Cardiac septum (tissue), 1 donor: ENCODE data around the gene CAPN12. TPM values are rescaled to one million over a fixed set of nuclear protein-coding genes. Genes with fewer than 3 reads are reported as not detected.

Experiments
- DNase-seq: peaks from one replicate; pipeline ENCODE4 v3.0.0-alpha.2; 2020; ENCODE audit warnings: low spot score
- intact Hi-C: fragments of 100-400 bp; cut with DNase I; formaldehyde crosslinking; loops from one replicate; pipeline ENCODE4 v1.14.0; 2022
- total RNA-seq: library from RNA; stranded (reverse); fragmentation: NEBNext Ultra II Directional; extraction: Animal tissue kit (Norgen Biotek cat#: 25700); gene quantifications from one replicate; pipeline ENCODE4 v1.2.1, GENCODE V29; 2021
- donor health status: DM: no; HTN: no; CAD: no.

CAPN12 gene
- total RNA-seq, 1 donor from 2014 or later = 1.7 TPM

GRCh38 chr19:38686530-38686888 lies 57.8 kb downstream of the CAPN12 start:
- intact Hi-C loops = no loop called here
- no peak for DNase-seq

- intact Hi-C loops = no loop called here
- DNase-seq = no peak
Observed at GRCh38 chr19:38685666-38686529, 58.4 kb downstream of the CAPN12 start.

GRCh38 chr19:38684862-38685665 lies 59.2 kb downstream of the CAPN12 start:
- DNase-seq = no peak
- intact Hi-C loops = no loop called here

DNA sequence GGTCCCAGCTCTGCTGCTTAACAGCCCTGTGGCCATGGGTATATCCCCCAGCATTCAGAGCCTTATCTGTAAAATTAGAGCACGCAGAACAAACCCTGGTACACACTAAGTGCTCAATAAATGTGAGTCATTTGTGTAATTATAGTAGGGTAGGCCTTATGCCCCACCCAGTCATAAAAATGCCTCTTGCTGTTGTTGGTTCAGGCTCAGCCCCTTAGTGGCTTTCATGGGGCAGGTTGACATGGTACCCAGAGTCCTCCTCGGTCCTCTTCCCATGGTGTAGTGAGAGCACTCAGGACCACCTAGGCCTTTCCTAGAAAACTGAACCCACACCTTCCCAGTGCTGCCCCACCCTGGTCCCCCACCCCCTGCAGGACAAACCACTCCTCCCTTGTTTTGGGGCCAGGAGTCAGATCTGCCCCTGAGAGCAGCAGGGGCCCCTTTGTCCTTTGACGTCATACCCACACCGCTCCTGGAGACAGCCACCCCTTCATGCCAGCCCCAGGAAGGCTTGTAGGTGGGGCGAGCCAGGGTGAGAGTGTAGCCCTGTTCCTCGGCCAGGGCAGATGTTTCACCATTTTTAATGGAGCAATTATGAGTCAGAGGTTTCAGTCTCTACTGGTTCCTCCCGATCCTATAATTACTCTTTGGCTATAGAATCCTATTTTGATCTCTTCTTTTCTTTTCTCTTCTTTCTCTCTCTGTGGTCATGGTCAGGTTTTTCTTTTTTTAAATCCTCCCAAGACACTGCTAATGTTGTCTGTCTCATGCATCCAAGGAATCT lies 60.0 kb downstream of the CAPN12 start:
- intact Hi-C loops = no loop called here
- DNase-seq = no peak

DNA sequence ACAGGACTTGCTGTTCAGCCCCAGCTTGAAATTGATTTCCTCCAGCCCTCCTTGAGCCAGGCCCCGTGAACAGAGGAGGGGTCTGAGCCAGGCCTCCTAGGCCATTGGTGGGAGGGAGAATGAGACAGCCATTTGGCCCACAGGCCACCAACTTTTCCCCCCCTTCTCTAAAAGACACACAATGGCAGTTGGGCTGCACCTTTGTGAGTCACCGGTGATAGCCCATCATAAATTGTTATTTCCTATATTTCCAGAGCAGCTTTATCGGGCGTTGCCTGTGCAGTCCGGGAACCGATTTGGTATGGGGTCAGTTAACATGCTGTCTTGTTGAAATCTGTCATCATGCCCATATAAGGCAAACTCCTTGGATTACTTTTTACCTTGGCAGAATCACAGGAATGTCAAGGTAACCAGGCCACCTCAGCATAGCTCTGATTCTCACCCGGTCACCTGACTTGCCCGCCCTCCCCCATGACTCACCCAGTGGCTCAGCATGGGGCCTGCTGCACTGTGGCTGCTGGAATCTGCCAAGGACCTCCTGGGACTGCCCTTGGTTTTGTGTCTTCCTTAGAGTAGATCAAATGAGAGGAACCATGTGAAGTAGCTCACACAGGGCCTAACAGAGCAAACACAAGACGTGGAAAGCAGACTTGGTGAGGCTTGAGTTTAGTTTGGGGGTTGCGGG lies 60.7 kb downstream of the CAPN12 start:
- intact Hi-C loops = no loop called here

GRCh38 chr19:38682872-38683392 lies 61.3 kb downstream of the CAPN12 start:
- no peak for DNase-seq
- intact Hi-C loops = no loop called here

More for the DNA sequence above, 60.7 kb downstream of the CAPN12 start:
- DNase-seq = no peak

- intact Hi-C loops = no loop called here
Observed at GRCh38 chr19:38682195-38682867, 61.9 kb downstream of the CAPN12 start.

More at GRCh38 chr19:38682195-38682867, 61.9 kb downstream of the CAPN12 start:
- no peak for DNase-seq

Other genes with a start within 250 kb of the CAPN12 start
- gene MAP4K1, start 126.5 kb downstream of the CAPN12 start, total RNA-seq = 1.5 TPM
- gene EIF3K, start 125.3 kb downstream of the CAPN12 start, total RNA-seq = 483 TPM
- gene ACTN4, start 96.8 kb downstream of the CAPN12 start, total RNA-seq = 190 TPM
- gene LGALS7, start 29.0 kb upstream of the CAPN12 start, total RNA-seq = not detected
- not detected for gene LGALS7B, start 44.7 kb upstream of the CAPN12 start, total RNA-seq
- 0.54 TPM for gene LGALS4, start 68.5 kb upstream of the CAPN12 start, total RNA-seq
- gene ECH1, start 87.3 kb upstream of the CAPN12 start, total RNA-seq = 377 TPM
- gene HNRNPL, start 105.5 kb upstream of the CAPN12 start, total RNA-seq = 136 TPM
- gene RINL, start 133.8 kb upstream of the CAPN12 start, total RNA-seq = 2.0 TPM
- gene SIRT2, start 155.1 kb upstream of the CAPN12 start, total RNA-seq = 49.6 TPM
- 22.0 TPM for gene NFKBIB, start 155.5 kb upstream of the CAPN12 start, total RNA-seq
- gene CCER2, start 167.7 kb upstream of the CAPN12 start, total RNA-seq = not detected
- gene SARS2, start 186.3 kb upstream of the CAPN12 start, total RNA-seq = 12.6 TPM
- 40.4 TPM for gene MRPS12, start 186.5 kb upstream of the CAPN12 start, total RNA-seq
- gene FBXO17, start 231.3 kb upstream of the CAPN12 start, total RNA-seq = 3.3 TPM